HepG2 (cell line): ENCODE results near the gene ABCA4. TPM values are rescaled to one million over a fixed set of nuclear protein-coding genes. Genes with fewer than 3 reads are reported as not detected.

Experiments used
- EP300 ChIP-seq, 3 experiments: sonication (generic) in 1 of 3; formaldehyde crosslinking in 1 of 3; IDR thresholded peaks; 2 replicates each; pipeline versions ENCODE4 v1.5.1 to v1.6.1; 2011 to 2020; ENCODE audit warnings: low read depth in 2 of 3, low read length in 2 of 3, borderline replicate concordance in 1 of 3, improper control_type of control experiment in 1 of 3, mild to moderate bottlenecking in 1 of 3, missing genetic modification reagents in 1 of 3, moderate library complexity in 1 of 3
- GATAD2A ChIP-seq: IDR thresholded peaks from 2 replicates; pipeline ENCODE4 v1.6.1; 2016
- RAD51 ChIP-seq: fragments of 450-650 bp; IDR thresholded peaks from 2 replicates; pipeline ENCODE4 v1.6.1; 2016; ENCODE audit warnings: borderline replicate concordance
- ZC3H13 ChIP-seq: sonication (generic); formaldehyde crosslinking; IDR thresholded peaks from 2 replicates; pipeline ENCODE4 v1.8.1; 2023; ENCODE audit warnings: mild to moderate bottlenecking, missing genetic modification reagents, moderate library complexity
- ZIK1 ChIP-seq: sonication (generic); formaldehyde crosslinking; IDR thresholded peaks from 2 replicates; pipeline ENCODE4 v1.5.0; 2020; ENCODE audit warnings: mild to moderate bottlenecking, low read depth, missing genetic modification reagents, borderline replicate concordance
- ZNF530 ChIP-seq: sonication (generic); formaldehyde crosslinking; IDR thresholded peaks from 2 replicates; pipeline ENCODE4 v1.5.0; 2020; ENCODE audit warnings: low read depth, mild to moderate bottlenecking, missing genetic modification reagents
- polyA plus RNA-seq, 8 experiments: library from polyadenylated mRNA; depleted of rRNA in 3 of 8; stranded (reverse) in 7 of 8; unstranded in 1 of 8; fragments of >200 nt; fragmentation: Illumina TruSeq in 4 of 8; extraction: Trizol in 4 of 8; gene quantifications; 2 replicates each; pipeline versions ENCODE4 v1.2.1 to v1.2.3, GENCODE V29; 2011 to 2016; ENCODE audit warnings: low read depth in 4 of 8, missing spikeins in 1 of 8, mixed read lengths in 1 of 8; ENCODE audit not compliant: insufficient read depth in 1 of 8
- total RNA-seq, 5 experiments: library from RNA; depleted of rRNA; stranded (reverse); fragments of >200 nt; fragmentation: Illumina TruSeq; extraction: Trizol; gene quantifications; 2 replicates each; pipeline ENCODE4 v1.2.3, GENCODE V29; 2016; ENCODE audit warnings: low read depth in 1 of 5
- TF ChIP-seq, protein P1 (sequence below), 2 experiments: fragments of 450-650 bp in 1 of 2; sonication (generic) in 1 of 2; formaldehyde crosslinking in 1 of 2; IDR thresholded peaks; 2 replicates each; pipeline versions ENCODE4 v1.6.1 to v1.8.0; 2016 to 2022; ENCODE audit warnings: antibody characterized with exemption in 1 of 2, mild to moderate bottlenecking in 1 of 2, missing genetic modification reagents in 1 of 2
- TF ChIP-seq, protein P2 (sequence below): IDR thresholded peaks from 2 replicates; pipeline ENCODE4 v1.6.1; 2012; ENCODE audit warnings: inconsistent platforms
- TF ChIP-seq, protein P3 (sequence below): sonication (generic); formaldehyde crosslinking; IDR thresholded peaks from 2 replicates; pipeline ENCODE4 v1.9.0; 2022; ENCODE audit warnings: low read depth, missing genetic modification reagents
- TF ChIP-seq, protein P4 (sequence below): sonication (generic); formaldehyde crosslinking; IDR thresholded peaks from 2 replicates; pipeline ENCODE4 v1.4.0; 2020; ENCODE audit warnings: missing genetic modification reagents
- TF ChIP-seq, protein P5 (sequence below), 2 experiments: sonication (generic) in 1 of 2; formaldehyde crosslinking in 1 of 2; IDR thresholded peaks; 2 replicates each; pipeline versions ENCODE4 v1.5.1 to v1.6.1; 2011 to 2020; ENCODE audit warnings: borderline replicate concordance in 1 of 2, low read depth in 1 of 2, low read length in 1 of 2, mild to moderate bottlenecking in 1 of 2, missing genetic modification reagents in 1 of 2, moderate library complexity in 1 of 2

Gene ABCA4
- total and polyA plus RNA-seq, 2 of the 13 experiments (the other 11 are each of a cell fraction or from before 2014, with no cell fraction given) = 0.24 to 0.67 TPM

DNA sequence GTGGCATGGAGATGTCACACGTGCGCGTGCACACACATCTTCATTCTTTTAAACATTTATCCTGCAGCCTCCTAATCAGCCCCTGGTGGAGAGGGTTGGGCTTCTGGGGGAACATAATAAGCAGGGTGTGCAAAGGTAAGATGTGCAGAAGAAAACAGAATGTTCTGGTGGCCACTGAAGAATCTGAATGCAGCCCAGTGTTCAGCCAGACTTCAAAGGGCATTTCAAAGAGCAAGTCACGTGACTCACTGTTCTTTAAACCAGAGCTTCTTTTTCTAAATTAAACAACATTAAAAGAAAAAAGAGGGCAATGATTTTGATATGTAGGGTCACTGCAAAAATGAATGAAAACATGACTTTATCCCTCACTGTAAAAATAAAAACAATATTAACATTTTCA, 89.8 kb downstream of the ABCA4 start (continued):
- TF ChIP-seq, protein P1, sequence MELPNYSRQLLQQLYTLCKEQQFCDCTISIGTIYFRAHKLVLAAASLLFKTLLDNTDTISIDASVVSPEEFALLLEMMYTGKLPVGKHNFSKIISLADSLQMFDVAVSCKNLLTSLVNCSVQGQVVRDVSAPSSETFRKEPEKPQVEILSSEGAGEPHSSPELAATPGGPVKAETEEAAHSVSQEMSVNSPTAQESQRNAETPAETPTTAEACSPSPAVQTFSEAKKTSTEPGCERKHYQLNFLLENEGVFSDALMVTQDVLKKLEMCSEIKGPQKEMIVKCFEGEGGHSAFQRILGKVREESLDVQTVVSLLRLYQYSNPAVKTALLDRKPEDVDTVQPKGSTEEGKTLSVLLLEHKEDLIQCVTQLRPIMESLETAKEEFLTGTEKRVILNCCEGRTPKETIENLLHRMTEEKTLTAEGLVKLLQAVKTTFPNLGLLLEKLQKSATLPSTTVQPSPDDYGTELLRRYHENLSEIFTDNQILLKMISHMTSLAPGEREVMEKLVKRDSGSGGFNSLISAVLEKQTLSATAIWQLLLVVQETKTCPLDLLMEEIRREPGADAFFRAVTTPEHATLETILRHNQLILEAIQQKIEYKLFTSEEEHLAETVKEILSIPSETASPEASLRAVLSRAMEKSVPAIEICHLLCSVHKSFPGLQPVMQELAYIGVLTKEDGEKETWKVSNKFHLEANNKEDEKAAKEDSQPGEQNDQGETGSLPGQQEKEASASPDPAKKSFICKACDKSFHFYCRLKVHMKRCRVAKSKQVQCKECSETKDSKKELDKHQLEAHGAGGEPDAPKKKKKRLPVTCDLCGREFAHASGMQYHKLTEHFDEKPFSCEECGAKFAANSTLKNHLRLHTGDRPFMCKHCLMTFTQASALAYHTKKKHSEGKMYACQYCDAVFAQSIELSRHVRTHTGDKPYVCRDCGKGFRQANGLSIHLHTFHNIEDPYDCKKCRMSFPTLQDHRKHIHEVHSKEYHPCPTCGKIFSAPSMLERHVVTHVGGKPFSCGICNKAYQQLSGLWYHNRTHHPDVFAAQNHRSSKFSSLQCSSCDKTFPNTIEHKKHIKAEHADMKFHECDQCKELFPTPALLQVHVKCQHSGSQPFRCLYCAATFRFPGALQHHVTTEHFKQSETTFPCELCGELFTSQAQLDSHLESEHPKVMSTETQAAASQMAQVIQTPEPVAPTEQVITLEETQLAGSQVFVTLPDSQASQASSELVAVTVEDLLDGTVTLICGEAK (IDR thresholded peaks at IDR 0.05) = no peak
- TF ChIP-seq, protein P1 (CRISPR knock-in tag; IDR thresholded peaks at IDR 0.05) = no peak
- TF ChIP-seq, protein P2, sequence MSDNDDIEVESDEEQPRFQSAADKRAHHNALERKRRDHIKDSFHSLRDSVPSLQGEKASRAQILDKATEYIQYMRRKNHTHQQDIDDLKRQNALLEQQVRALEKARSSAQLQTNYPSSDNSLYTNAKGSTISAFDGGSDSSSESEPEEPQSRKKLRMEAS = no peak
- TF ChIP-seq ZNF530 = no peak
- TF ChIP-seq, protein P3, sequence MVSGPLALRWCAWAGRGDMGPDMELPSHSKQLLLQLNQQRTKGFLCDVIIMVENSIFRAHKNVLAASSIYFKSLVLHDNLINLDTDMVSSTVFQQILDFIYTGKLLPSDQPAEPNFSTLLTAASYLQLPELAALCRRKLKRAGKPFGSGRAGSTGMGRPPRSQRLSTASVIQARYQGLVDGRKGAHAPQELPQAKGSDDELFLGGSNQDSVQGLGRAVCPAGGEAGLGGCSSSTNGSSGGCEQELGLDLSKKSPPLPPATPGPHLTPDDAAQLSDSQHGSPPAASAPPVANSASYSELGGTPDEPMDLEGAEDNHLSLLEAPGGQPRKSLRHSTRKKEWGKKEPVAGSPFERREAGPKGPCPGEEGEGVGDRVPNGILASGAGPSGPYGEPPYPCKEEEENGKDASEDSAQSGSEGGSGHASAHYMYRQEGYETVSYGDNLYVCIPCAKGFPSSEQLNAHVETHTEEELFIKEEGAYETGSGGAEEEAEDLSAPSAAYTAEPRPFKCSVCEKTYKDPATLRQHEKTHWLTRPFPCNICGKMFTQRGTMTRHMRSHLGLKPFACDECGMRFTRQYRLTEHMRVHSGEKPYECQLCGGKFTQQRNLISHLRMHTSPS (CRISPR knock-in tag) = no peak
- peak; percentile 31; the same call in 1 of the 2 replicates for TF ChIP-seq GATAD2A (CRISPR knock-in tag)
- no peak for TF ChIP-seq ZC3H13 (CRISPR knock-in tag)
- peak; percentile 94 for TF ChIP-seq RAD51
- TF ChIP-seq ZIK1 = no peak
- TF ChIP-seq, protein P4, sequence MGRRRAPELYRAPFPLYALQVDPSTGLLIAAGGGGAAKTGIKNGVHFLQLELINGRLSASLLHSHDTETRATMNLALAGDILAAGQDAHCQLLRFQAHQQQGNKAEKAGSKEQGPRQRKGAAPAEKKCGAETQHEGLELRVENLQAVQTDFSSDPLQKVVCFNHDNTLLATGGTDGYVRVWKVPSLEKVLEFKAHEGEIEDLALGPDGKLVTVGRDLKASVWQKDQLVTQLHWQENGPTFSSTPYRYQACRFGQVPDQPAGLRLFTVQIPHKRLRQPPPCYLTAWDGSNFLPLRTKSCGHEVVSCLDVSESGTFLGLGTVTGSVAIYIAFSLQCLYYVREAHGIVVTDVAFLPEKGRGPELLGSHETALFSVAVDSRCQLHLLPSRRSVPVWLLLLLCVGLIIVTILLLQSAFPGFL (CRISPR knock-in tag) = no peak
- TF ChIP-seq, protein P5, sequence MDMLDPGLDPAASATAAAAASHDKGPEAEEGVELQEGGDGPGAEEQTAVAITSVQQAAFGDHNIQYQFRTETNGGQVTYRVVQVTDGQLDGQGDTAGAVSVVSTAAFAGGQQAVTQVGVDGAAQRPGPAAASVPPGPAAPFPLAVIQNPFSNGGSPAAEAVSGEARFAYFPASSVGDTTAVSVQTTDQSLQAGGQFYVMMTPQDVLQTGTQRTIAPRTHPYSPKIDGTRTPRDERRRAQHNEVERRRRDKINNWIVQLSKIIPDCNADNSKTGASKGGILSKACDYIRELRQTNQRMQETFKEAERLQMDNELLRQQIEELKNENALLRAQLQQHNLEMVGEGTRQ (IDR thresholded peaks at IDR 0.05; ENCODE audit: low read depth, low read length) = peak; percentile 85
- TF ChIP-seq, protein P5 (CRISPR knock-in tag; IDR thresholded peaks at IDR 0.05; ENCODE audit: borderline replicate concordance) = no peak; the same call in 1 of the 2 replicates
- peak in 1 of 2 experiments; percentile 35; a peak in 1 of 4 replicates for TF ChIP-seq EP300 (IDR thresholded peaks at IDR 0.05; ENCODE audit: low read depth in 2 of 2, low read length in 2 of 2)
- no peak for TF ChIP-seq EP300 (CRISPR knock-in tag; IDR thresholded peaks at IDR 0.05; ENCODE audit: borderline replicate concordance)
